Osteoblast (primary cell): Measurements from ENCODE around the gene CELF2. TPM values are rescaled to one million over a fixed set of nuclear protein-coding genes. Genes with fewer than 3 reads are reported as not detected.

Experiments used
- DNase-seq: peaks from one replicate; pipeline ENCODE4 v3.0.0; 2011; ENCODE audit warnings: low spot score, mixed read lengths; ENCODE audit not compliant: insufficient read length; ENCODE audit errors: missing footprints
- H2AFZ ChIP-seq: 2 replicates; pipeline ENCODE4 v1.6.0; 2011; ENCODE audit warnings: mild to moderate bottlenecking, low read length
- H3K27ac ChIP-seq: 2 replicates; pipeline ENCODE4 v1.5.1; 2011; ENCODE audit warnings: mild to moderate bottlenecking, low read depth, low read length, moderate library complexity
- H3K27me3 ChIP-seq: 2 replicates; pipeline ENCODE4 v1.6.0; 2012; ENCODE audit warnings: mild to moderate bottlenecking, control low read depth, inconsistent platforms, low read length, moderate library complexity; ENCODE audit not compliant: insufficient read depth
- H3K36me3 ChIP-seq: 2 replicates; pipeline ENCODE4 v1.5.1; 2011; ENCODE audit warnings: mild to moderate bottlenecking, low read length, control low read depth, moderate library complexity; ENCODE audit not compliant: insufficient read depth
- H3K4me1 ChIP-seq: 2 replicates; pipeline ENCODE4 v1.5.1; 2011; ENCODE audit warnings: mild to moderate bottlenecking, low read length, control low read depth, moderate library complexity; ENCODE audit not compliant: insufficient read depth
- H3K4me2 ChIP-seq: 2 replicates; pipeline ENCODE4 v1.6.0; 2011; ENCODE audit warnings: mild to moderate bottlenecking, low read length; ENCODE audit not compliant: insufficient read depth
- H3K4me3 ChIP-seq: fragments of 200-600 bp; sonication (generic); 3 replicates; pipeline ENCODE4 v1.5.1; 2012; ENCODE audit warnings: mild to moderate bottlenecking, low read length, inconsistent platforms; ENCODE audit not compliant: insufficient read depth
- H3K79me2 ChIP-seq: 2 replicates; pipeline ENCODE4 v1.6.0; 2012; ENCODE audit warnings: mild to moderate bottlenecking, low read length, control low read depth, inconsistent platforms; ENCODE audit not compliant: insufficient read depth
- H3K9me3 ChIP-seq: 2 replicates; pipeline ENCODE4 v1.5.1; 2011; ENCODE audit warnings: low read depth, low read length, control low read depth
- H4K20me1 ChIP-seq: 2 replicates; pipeline ENCODE4 v1.6.0; 2012; ENCODE audit warnings: mild to moderate bottlenecking, low read length, control low read depth; ENCODE audit not compliant: insufficient read depth
- total RNA-seq: library from RNA; depleted of rRNA; stranded (reverse); fragments of >200 nt; gene quantifications from 2 replicates; pipeline ENCODE4 v1.2.3, GENCODE V29; 2012
- TF ChIP-seq, protein P1 (sequence below): IDR thresholded peaks from 2 replicates; pipeline ENCODE4 v1.5.1; 2011; ENCODE audit warnings: mild to moderate bottlenecking, low read depth, low read length, moderate library complexity; ENCODE audit errors: extremely low read depth

CELF2 gene
- total RNA-seq, 1 donor = 7.6 TPM

DNA sequence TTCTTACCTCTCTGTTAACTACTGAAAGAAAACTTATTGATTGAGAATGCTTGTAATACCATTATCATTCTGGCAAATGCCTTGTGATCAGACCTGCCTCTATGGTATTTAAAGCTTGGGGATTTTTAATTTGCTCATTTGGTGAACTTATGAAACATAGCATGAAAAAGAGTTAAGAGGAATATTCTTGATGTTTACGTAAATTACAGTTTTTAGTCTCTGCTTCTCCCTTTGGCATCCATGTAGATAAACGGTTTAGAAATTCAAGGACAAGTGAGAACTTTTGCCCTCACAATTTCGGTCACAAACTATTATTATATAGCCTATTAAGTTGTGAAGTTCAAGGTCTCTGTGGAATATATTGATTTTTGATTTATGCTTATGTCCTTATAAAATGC is 11.2 kb upstream of the CELF2 start:
- H3K79me2 ChIP-seq = no peaks in the 10 kb centered on the region
- no peak overlapping the region for H3K4me2 ChIP-seq
- DNase-seq = no peak
- H3K4me1 ChIP-seq = no peaks in the 10 kb centered on the region
- no peak overlapping the region for H3K27ac ChIP-seq
- H3K27me3 ChIP-seq = no peaks in the 10 kb centered on the region
- no peak overlapping the region for H3K4me3 ChIP-seq
- H3K9me3 ChIP-seq = no peaks in the 10 kb centered on the region
- TF ChIP-seq, protein P1, sequence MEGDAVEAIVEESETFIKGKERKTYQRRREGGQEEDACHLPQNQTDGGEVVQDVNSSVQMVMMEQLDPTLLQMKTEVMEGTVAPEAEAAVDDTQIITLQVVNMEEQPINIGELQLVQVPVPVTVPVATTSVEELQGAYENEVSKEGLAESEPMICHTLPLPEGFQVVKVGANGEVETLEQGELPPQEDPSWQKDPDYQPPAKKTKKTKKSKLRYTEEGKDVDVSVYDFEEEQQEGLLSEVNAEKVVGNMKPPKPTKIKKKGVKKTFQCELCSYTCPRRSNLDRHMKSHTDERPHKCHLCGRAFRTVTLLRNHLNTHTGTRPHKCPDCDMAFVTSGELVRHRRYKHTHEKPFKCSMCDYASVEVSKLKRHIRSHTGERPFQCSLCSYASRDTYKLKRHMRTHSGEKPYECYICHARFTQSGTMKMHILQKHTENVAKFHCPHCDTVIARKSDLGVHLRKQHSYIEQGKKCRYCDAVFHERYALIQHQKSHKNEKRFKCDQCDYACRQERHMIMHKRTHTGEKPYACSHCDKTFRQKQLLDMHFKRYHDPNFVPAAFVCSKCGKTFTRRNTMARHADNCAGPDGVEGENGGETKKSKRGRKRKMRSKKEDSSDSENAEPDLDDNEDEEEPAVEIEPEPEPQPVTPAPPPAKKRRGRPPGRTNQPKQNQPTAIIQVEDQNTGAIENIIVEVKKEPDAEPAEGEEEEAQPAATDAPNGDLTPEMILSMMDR = no peak
- no peaks in the 10 kb centered on the region for H3K36me3 ChIP-seq
- no peaks in the 10 kb centered on the region for H4K20me1 ChIP-seq
- no peak overlapping the region for H2AFZ ChIP-seq

DNA sequence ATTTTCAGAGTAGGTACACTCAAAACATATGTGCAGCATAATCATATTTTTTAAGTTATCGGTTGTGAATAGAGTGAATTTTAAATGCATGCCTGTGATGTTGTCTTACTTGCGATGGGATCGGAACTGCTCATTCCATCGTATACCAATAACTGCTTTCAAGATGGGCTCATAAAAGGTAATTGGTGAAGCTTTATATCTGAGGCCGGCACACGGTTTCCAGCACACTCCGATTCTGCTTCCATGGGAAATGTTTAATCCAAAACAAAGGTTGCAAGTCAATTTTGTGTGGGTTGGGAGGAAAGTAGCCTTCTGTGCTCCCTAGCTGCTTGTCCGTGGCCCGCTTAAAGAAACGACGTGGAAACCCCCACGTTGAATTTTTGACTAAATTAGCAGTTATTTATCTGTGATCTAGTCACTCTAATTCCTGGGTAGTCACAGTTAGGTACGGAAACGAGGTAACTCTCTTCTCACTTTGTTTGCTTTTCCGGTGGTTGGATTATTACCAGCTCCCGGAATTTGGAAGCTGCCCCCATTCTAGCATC is 10.1 kb upstream of the CELF2 start:
- H3K27me3 ChIP-seq = no peaks in the 10 kb centered on the region

DNA sequence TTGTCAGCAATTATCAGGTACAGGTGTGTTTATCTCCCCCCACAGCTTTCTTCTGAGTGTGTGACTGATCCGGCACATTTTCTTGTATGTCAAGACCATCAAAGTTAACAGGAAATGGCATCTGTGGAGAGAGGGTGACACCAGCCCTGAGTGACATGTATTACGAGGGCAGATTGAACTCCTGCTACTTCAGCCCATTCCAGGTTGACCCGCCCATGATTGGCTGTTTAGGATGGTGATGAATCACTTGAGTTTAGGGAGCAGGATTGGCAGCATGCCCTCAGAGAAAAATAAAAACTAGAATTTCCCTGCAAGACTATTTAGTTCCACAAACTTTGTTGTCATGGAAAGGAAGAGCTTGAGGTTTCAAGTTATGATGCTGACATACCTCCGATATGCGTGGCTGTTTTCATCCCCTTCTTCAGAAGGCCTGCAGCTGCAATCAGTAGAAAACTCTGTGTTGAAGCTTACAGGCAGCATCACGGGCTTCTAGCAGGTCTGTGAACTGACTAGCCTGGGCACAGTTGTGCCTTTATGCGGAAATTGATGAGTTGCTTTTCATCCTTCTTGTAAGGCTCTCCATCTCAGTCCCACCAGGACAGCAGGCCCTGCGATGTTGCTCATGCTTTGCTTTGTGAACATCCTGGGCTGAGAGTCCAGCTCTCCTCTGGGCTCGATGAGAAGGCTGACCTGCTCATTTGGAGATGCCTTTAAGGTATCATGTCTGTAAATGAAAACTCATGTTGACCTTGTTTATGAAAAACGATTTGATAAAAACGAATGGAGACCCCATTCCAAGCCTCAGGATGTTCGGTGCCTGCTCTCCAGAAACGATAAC is 8.0 kb upstream of the CELF2 start:
- peak; percentile 63 for DNase-seq
- Histone ChIP-seq H3K27me3 (no peaks in the 10 kb centered on the region), H3K36me3 (no peaks in the 10 kb centered on the region), H2AFZ (no peak overlapping the region), H3K9me3 (no peaks in the 10 kb centered on the region), H4K20me1 (no peaks in the 10 kb centered on the region), H3K4me2 (no peak overlapping the region), H3K79me2 (no peaks in the 10 kb centered on the region), H3K4me1 (no peaks in the 10 kb centered on the region), H3K27ac (no peak overlapping the region), H3K4me3 (no peak overlapping the region)
- TF ChIP-seq, protein P1 = no peak

More for the DNA sequence above, 10.1 kb upstream of the CELF2 start:
- H3K4me2 ChIP-seq = no peak overlapping the region
- no peaks in the 10 kb centered on the region for H3K4me1 ChIP-seq
- H3K79me2 ChIP-seq = no peaks in the 10 kb centered on the region
- H3K4me3 ChIP-seq = no peak overlapping the region
- no peaks in the 10 kb centered on the region for H4K20me1 ChIP-seq
- H3K9me3 ChIP-seq = no peaks in the 10 kb centered on the region
- no peak overlapping the region for H2AFZ ChIP-seq
- H3K36me3 ChIP-seq = no peaks in the 10 kb centered on the region
- TF ChIP-seq, protein P1 = no peak
- H3K27ac ChIP-seq = no peak overlapping the region
- no peak for DNase-seq

DNA sequence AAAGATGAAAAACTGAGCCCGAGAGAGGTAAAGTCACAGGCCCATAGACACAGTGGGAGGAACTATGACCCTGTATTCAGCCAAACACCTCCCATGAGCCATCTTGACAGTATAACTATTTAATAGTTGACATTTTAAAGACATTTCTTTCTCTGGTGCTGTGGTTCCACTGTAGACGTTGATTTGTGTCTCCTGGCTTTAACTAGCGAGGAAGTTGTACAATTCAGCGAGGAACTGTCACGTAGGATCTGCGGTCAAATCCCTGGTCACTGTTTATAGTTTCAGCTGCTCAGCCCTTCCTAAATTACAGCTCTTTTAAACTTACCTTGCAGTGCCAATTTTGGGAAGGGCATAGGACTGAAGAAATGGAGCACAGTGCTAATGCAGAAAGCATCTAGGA is 7.1 kb upstream of the CELF2 start:
- H3K4me1 ChIP-seq = no peaks in the 10 kb centered on the region
- no peaks in the 10 kb centered on the region for H3K36me3 ChIP-seq
- no peaks in the 10 kb centered on the region for H3K79me2 ChIP-seq
- TF ChIP-seq, protein P1 = no peak
- no peak overlapping the region for H3K27ac ChIP-seq
- no peak overlapping the region for H3K4me2 ChIP-seq
- H3K9me3 ChIP-seq = no peaks in the 10 kb centered on the region
- H3K4me3 ChIP-seq = no peak overlapping the region
- no peak overlapping the region for H2AFZ ChIP-seq
- no peaks in the 10 kb centered on the region for H4K20me1 ChIP-seq
- no peak for DNase-seq
- peaks cover 3% of the 10 kb centered on the region for H3K27me3 ChIP-seq
